H9 (cell line): ENCODE measurements around the gene HK2. TPM values are rescaled to one million over a fixed set of nuclear protein-coding genes. Genes with fewer than 3 reads are reported as not detected.

Source experiments
- DNase-seq: peaks from one replicate; pipeline ENCODE4 v3.0.0-alpha.2; 2017
- H2AFZ ChIP-seq: one replicate; pipeline ENCODE4 v1.6.1; 2013; ENCODE audit warnings: mild to moderate bottlenecking, low read length, control low read depth, moderate library complexity
- H2AK5ac ChIP-seq: 2 replicates; pipeline ENCODE4 v1.6.1; 2013; ENCODE audit warnings: low read length, control low read depth, mixed read lengths; ENCODE audit not compliant: insufficient read length
- H2BK120ac ChIP-seq: one replicate; pipeline ENCODE4 v1.6.1; 2013; ENCODE audit warnings: low read depth, mild to moderate bottlenecking, low read length, control low read depth, inconsistent platforms; ENCODE audit not compliant: poor library complexity, severe bottlenecking
- H2BK12ac ChIP-seq: 2 replicates; pipeline ENCODE4 v1.6.1; 2013; ENCODE audit warnings: low read length, control low read depth, mixed read lengths, low read depth; ENCODE audit not compliant: insufficient read length
- H2BK15ac ChIP-seq: 2 replicates; pipeline ENCODE4 v1.6.1; 2013; ENCODE audit warnings: low read depth, low read length, control low read depth
- H2BK20ac ChIP-seq: one replicate; pipeline ENCODE4 v1.6.1; 2013; ENCODE audit warnings: low read depth, mild to moderate bottlenecking, low read length, control low read depth, inconsistent platforms; ENCODE audit not compliant: poor library complexity, severe bottlenecking
- H2BK5ac ChIP-seq: 2 replicates; pipeline ENCODE4 v1.6.1; 2013; ENCODE audit warnings: low read length, control low read depth, mixed read lengths; ENCODE audit not compliant: insufficient read length
- H3K14ac ChIP-seq: 2 replicates; pipeline ENCODE4 v1.6.1; 2013; ENCODE audit warnings: low read length, control low read depth; ENCODE audit not compliant: insufficient read depth
- H3K18ac ChIP-seq: 2 replicates; pipeline ENCODE4 v1.6.1; 2013; ENCODE audit warnings: low read depth, mild to moderate bottlenecking, mixed read lengths, low read length, control low read depth; ENCODE audit not compliant: insufficient read length
- H3K23ac ChIP-seq: 2 replicates; pipeline ENCODE4 v1.6.1; 2013; ENCODE audit warnings: low read length, control low read depth, mixed read lengths, low read depth; ENCODE audit not compliant: insufficient read length
- H3K23me2 ChIP-seq: 2 replicates; pipeline ENCODE4 v1.6.1; 2013; ENCODE audit warnings: low read depth, mild to moderate bottlenecking, mixed read lengths, low read length, control low read depth; ENCODE audit not compliant: insufficient read length, poor library complexity, severe bottlenecking
- H3K27ac ChIP-seq: 2 replicates; pipeline ENCODE4 v1.5.1; 2013; ENCODE audit warnings: low read length, control low read depth, mixed read lengths, low read depth; ENCODE audit not compliant: insufficient read length
- H3K27me3 ChIP-seq: 2 replicates; pipeline ENCODE4 v1.6.1; 2013; ENCODE audit warnings: low read length, control low read depth, inconsistent platforms; ENCODE audit not compliant: insufficient read depth
- H3K4ac ChIP-seq: 2 replicates; pipeline ENCODE4 v1.6.1; 2013; ENCODE audit warnings: low read depth, mild to moderate bottlenecking, control low read depth, inconsistent platforms, low read length, moderate library complexity
- H3K4me1 ChIP-seq: 2 replicates; pipeline ENCODE4 v1.6.1; 2013; ENCODE audit warnings: low read length, control low read depth, inconsistent platforms; ENCODE audit not compliant: insufficient read depth
- H3K4me2 ChIP-seq: 2 replicates; pipeline ENCODE4 v1.6.1; 2013; ENCODE audit warnings: low read length, control low read depth, mixed read lengths; ENCODE audit not compliant: insufficient read length, insufficient read depth
- H3K56ac ChIP-seq: 2 replicates; pipeline ENCODE4 v1.6.1; 2013; ENCODE audit warnings: low read depth, mild to moderate bottlenecking, mixed read lengths, low read length, control low read depth; ENCODE audit not compliant: insufficient read length
- H3K79me1 ChIP-seq: 2 replicates; pipeline ENCODE4 v1.6.1; 2013; ENCODE audit warnings: low read depth, mild to moderate bottlenecking, moderate library complexity, low read length, control low read depth, inconsistent platforms; ENCODE audit not compliant: insufficient read depth, poor library complexity, severe bottlenecking
- H3K79me2 ChIP-seq: 2 replicates; pipeline ENCODE4 v1.6.1; 2013; ENCODE audit warnings: low read length, control low read depth, inconsistent platforms; ENCODE audit not compliant: insufficient read depth
- H3K9ac ChIP-seq: 2 replicates; pipeline ENCODE4 v1.6.1; 2013; ENCODE audit warnings: low read length, control low read depth, mixed read lengths; ENCODE audit not compliant: insufficient read length; ENCODE audit errors: extremely low read depth
- H3K9me3 ChIP-seq: one replicate; pipeline ENCODE4 v1.6.1; 2013; ENCODE audit warnings: low read depth, low read length, inconsistent platforms; ENCODE audit not compliant: control insufficient read depth
- H3T11ph ChIP-seq: one replicate; pipeline ENCODE4 v1.6.1; 2013; ENCODE audit warnings: mild to moderate bottlenecking, low read length, control low read depth, inconsistent platforms
- H4K20me1 ChIP-seq: one replicate; pipeline ENCODE4 v1.6.1; 2013; ENCODE audit not compliant: control insufficient read depth, insufficient read length, insufficient read depth
- H4K5ac ChIP-seq: 2 replicates; pipeline ENCODE4 v1.6.1; 2013; ENCODE audit warnings: low read depth, mild to moderate bottlenecking, mixed read lengths, low read length, control low read depth; ENCODE audit not compliant: insufficient read length
- H4K8ac ChIP-seq: replicated peaks from 2 replicates; pipeline ENCODE4 v1.6.1; 2013; ENCODE audit warnings: low read length, control low read depth, mixed read lengths, low read depth; ENCODE audit not compliant: insufficient read length
- H4K91ac ChIP-seq: 2 replicates; pipeline ENCODE4 v1.6.1; 2013; ENCODE audit warnings: low read depth, mild to moderate bottlenecking, moderate library complexity, mixed read lengths, low read length, control low read depth; ENCODE audit not compliant: insufficient read length
- H3K27ac Mint-ChIP-seq, 3 experiments: 2 replicates in 2 of 3; 3 replicates in 1 of 3; pipeline ENCODE4 v1.8.0; 2020 to 2021; ENCODE audit warnings: mixed read lengths in 3 of 3, mild to moderate bottlenecking in 1 of 3, moderate library complexity in 1 of 3
- H3K27me3 Mint-ChIP-seq: 2 replicates; pipeline ENCODE4 v1.8.0; 2021; ENCODE audit warnings: low read depth, mild to moderate bottlenecking, moderate library complexity, mixed read lengths
- H3K36me3 Mint-ChIP-seq, 3 experiments: 2 replicates in 2 of 3; 3 replicates in 1 of 3; pipeline ENCODE4 v1.8.0; 2020 to 2021; ENCODE audit warnings: low read depth in 3 of 3, mixed read lengths in 3 of 3; ENCODE audit not compliant: insufficient read depth in 1 of 3
- H3K4me1 Mint-ChIP-seq, 2 experiments: 2 replicates each; pipeline ENCODE4 v1.8.0; 2020; ENCODE audit warnings: mixed read lengths in 2 of 2
- H3K4me3 Mint-ChIP-seq, 2 experiments: 2 replicates in 1 of 2; 3 replicates in 1 of 2; pipeline ENCODE4 v1.8.0; 2020 to 2021; ENCODE audit warnings: mild to moderate bottlenecking in 2 of 2, mixed read lengths in 2 of 2, moderate library complexity in 1 of 2
- H3K9me3 Mint-ChIP-seq, 2 experiments: 2 replicates in 1 of 2; 3 replicates in 1 of 2; pipeline ENCODE4 v1.8.0; 2020; ENCODE audit warnings: mild to moderate bottlenecking in 2 of 2, mixed read lengths in 2 of 2, moderate library complexity in 1 of 2
- WGBS: extraction: QIAGEN DNeasy Blood & Tissue Kit; methylation state at CpG from one replicate; pipeline ENCODE4 v1.1.7; 2013; ENCODE audit warnings: missing lambda C conversion rate, low lambda C conversion rate, mixed read lengths; ENCODE audit not compliant: insufficient read length; ENCODE audit errors: extremely low coverage; 5-methylcytosine and 5-hydroxymethylcytosine counted together
- total RNA-seq: library from RNA; stranded (reverse); gene quantifications from 2 replicates; pipeline ENCODE4 v1.2.1, GENCODE V29; 2021
- TF ChIP-seq, protein P1 (sequence below): fragments of 200-600 bp; sonication (generic); conservative IDR thresholded peaks from 3 replicates; pipeline ENCODE4 v1.8.0; 2021; ENCODE audit warnings: antibody characterized with exemption, mild to moderate bottlenecking

Gene HK2
- total RNA-seq, 1 experiment from 2014 or later = 54.3 TPM

DNA sequence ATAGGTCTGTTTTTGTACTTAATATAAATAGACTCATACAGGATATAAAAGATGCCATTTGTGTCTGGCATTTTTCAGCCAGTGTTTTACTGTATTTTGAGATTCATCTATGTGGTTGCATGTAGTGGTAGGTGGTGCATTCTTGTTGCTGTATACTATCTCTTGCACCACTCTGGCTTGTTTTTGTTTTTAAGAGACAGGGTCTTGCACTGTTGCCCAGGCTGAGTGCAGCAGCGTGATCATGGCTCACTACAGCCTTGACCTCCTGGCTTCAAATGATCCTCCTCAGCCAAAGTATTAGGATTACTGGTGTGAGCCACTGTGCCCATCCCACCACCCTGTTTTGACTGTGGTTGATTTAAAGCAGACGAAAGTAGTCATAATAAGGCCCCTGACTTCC lies 12.6 kb downstream of the HK2 start:
- no peak overlapping the region for H3K4me2 ChIP-seq
- H3K4ac ChIP-seq = no peak overlapping the region
- no peak overlapping the region for H2BK15ac ChIP-seq
- H3K79me1 ChIP-seq = peaks cover 17% of the 10 kb centered on the region
- no peaks in the 10 kb centered on the region for H3K9me3 Mint-ChIP-seq
- no peak overlapping the region for H3K27ac ChIP-seq
- H3K36me3 Mint-ChIP-seq = peaks cover 0 to 26% (median 13%) of the 10 kb centered on the region in 3 experiments; a peak in 6 of 7 replicates
- H3K4me1 Mint-ChIP-seq = peaks cover 89 to 92% of the 10 kb centered on the region in 2 experiments
- H2AFZ ChIP-seq = no peak overlapping the region
- H4K20me1 ChIP-seq = no peaks in the 10 kb centered on the region
- H2BK20ac ChIP-seq = no peak overlapping the region
- TF ChIP-seq, protein P1, sequence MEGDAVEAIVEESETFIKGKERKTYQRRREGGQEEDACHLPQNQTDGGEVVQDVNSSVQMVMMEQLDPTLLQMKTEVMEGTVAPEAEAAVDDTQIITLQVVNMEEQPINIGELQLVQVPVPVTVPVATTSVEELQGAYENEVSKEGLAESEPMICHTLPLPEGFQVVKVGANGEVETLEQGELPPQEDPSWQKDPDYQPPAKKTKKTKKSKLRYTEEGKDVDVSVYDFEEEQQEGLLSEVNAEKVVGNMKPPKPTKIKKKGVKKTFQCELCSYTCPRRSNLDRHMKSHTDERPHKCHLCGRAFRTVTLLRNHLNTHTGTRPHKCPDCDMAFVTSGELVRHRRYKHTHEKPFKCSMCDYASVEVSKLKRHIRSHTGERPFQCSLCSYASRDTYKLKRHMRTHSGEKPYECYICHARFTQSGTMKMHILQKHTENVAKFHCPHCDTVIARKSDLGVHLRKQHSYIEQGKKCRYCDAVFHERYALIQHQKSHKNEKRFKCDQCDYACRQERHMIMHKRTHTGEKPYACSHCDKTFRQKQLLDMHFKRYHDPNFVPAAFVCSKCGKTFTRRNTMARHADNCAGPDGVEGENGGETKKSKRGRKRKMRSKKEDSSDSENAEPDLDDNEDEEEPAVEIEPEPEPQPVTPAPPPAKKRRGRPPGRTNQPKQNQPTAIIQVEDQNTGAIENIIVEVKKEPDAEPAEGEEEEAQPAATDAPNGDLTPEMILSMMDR = no peak
- H2BK120ac ChIP-seq = no peak overlapping the region
- H4K91ac ChIP-seq = no peak overlapping the region
- H3K9me3 ChIP-seq = no peaks in the 10 kb centered on the region
- no peaks in the 10 kb centered on the region for H3K23me2 ChIP-seq
- H3K27me3 Mint-ChIP-seq = no peaks in the 10 kb centered on the region
- H3K27ac Mint-ChIP-seq = no peak overlapping the region
- no peak overlapping the region for H3K56ac ChIP-seq
- H3K4me3 Mint-ChIP-seq = no peak overlapping the region
- no peak overlapping the region for H3T11ph ChIP-seq
- no peak overlapping the region for H3K23ac ChIP-seq
- no peak overlapping the region for H2BK5ac ChIP-seq
- no peak overlapping the region for H4K8ac ChIP-seq
- H3K9ac ChIP-seq = no peak overlapping the region
- no CpG with 5 or more reads among the region's 2 CpGs for WGBS
- H2BK12ac ChIP-seq = no peak overlapping the region
- peaks cover 61% of the 10 kb centered on the region for H3K79me2 ChIP-seq
- H3K27me3 ChIP-seq = no peaks in the 10 kb centered on the region
- no peak overlapping the region for H2AK5ac ChIP-seq
- no peak for DNase-seq
- no peak overlapping the region for H3K14ac ChIP-seq
- no peak overlapping the region for H3K18ac ChIP-seq
- H4K5ac ChIP-seq = no peak overlapping the region
- H3K4me1 ChIP-seq = peaks cover 35% of the 10 kb centered on the region; the same call in 1 of the 2 replicates
